Superior temporal gyrus (tissue), 1 donor: Measurements from ENCODE around the gene HABP4.

Source experiments
- DNase-seq: peaks from one replicate; pipeline ENCODE4 v3.0.0-alpha.2; 2016; ENCODE audit errors: extremely low spot score

HABP4 gene

GRCh38 chr9:96435345-96435744, 14.6 kb upstream of the HABP4 start:
- no peak for DNase-seq

- no peak for DNase-seq
These were observed 13.9 kb upstream of the HABP4 start for GRCh38 chr9:96436063-96436455.

GRCh38 chr9:96436456-96437126, 13.4 kb upstream of the HABP4 start:
- no peak for DNase-seq

GRCh38 chr9:96437454-96437853, 12.5 kb upstream of the HABP4 start:
- DNase-seq = no peak

GRCh38 chr9:96440671-96441199, 9.2 kb upstream of the HABP4 start:
- no peak for DNase-seq

GRCh38 chr9:96441798-96442445, 8.0 kb upstream of the HABP4 start:
- DNase-seq = no peak

GRCh38 chr9:96442491-96442890, 7.5 kb upstream of the HABP4 start:
- no peak for DNase-seq

GRCh38 chr9:96447406-96447805, 2.6 kb upstream of the HABP4 start:
- DNase-seq = no peak

GRCh38 chr9:96448546-96449170, 1.3 kb upstream of the HABP4 start:
- DNase-seq = no peak

GRCh38 chr9:96449523-96449844, 485 bp upstream of the HABP4 start:
- DNase-seq = no peak

GRCh38 chr9:96450613-96451528, 902 bp downstream of the HABP4 start:
- peak; percentile 49 for DNase-seq

GRCh38 chr9:96453625-96454024, 3.7 kb downstream of the HABP4 start:
- DNase-seq = peak; percentile 89

- DNase-seq = no peak
These were observed 7.3 kb downstream of the HABP4 start for GRCh38 chr9:96457266-96457665.

- DNase-seq = no peak
These were observed 8.3 kb downstream of the HABP4 start for GRCh38 chr9:96458226-96458625.

- no peak for DNase-seq
These were observed 9.5 kb downstream of the HABP4 start for GRCh38 chr9:96459268-96460007.

- no peak for DNase-seq
These were observed 10.5 kb downstream of the HABP4 start for GRCh38 chr9:96460470-96460869.

GRCh38 chr9:96460882-96461281, 10.9 kb downstream of the HABP4 start:
- DNase-seq = no peak

GRCh38 chr9:96461336-96461735, 11.4 kb downstream of the HABP4 start:
- DNase-seq = no peak

GRCh38 chr9:96462541-96462940, 12.6 kb downstream of the HABP4 start:
- DNase-seq = no peak

- DNase-seq = no peak
These were observed 14.5 kb downstream of the HABP4 start for GRCh38 chr9:96464426-96464825.

- DNase-seq = no peak
These were observed 17.8 kb downstream of the HABP4 start for GRCh38 chr9:96467784-96468183.
